ENCODE measurements around the gene YWHAH.

The YWHAH gene

DNA sequence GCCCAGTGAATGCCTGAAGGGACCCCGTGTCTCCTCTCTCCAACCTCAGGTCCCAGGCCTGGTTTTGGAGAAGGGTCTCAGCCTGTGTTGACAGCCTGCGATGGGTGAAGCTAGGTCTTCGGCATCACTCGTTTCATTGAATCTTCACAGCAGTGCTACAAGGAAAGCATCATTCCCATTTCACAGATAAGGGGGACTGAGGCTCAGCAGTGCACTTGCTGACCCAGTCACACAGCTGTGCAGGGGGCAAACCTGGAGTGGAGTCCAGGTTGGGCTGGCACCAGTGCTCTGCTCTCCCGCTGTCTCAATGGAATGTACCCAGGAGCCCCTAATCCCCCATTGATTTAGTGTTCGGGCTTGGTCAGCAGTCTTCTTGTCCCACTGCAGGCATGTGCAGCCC is 10.9 kb upstream of the YWHAH start:
- DNase-seq: no peak
- ATAC-seq (replicated peaks): no peak
- peaks cover 5% of the 10 kb centered on the region in 2 donors for H3K27me3 Mint-ChIP-seq
- no peak overlapping the region for H3K4me3 Mint-ChIP-seq
- no peak overlapping the region for H3K27ac Mint-ChIP-seq
- H3K36me3 Mint-ChIP-seq: no peaks in the 10 kb centered on the region
- no peaks in the 10 kb centered on the region for H3K9me3 Mint-ChIP-seq
- H3K4me1 Mint-ChIP-seq: no peaks in the 10 kb centered on the region

GRCh38 chr22:31933816-31934482 is 10.4 kb upstream of the YWHAH start:
- H3K4me3 Mint-ChIP-seq: no peak overlapping the region
- no peak overlapping the region for H3K27ac Mint-ChIP-seq
- no peak for DNase-seq
- ATAC-seq (replicated peaks): no peak
- no peaks in the 10 kb centered on the region for H3K36me3 Mint-ChIP-seq
- H3K27me3 Mint-ChIP-seq: peaks cover 3% of the 10 kb centered on the region in 2 donors
- H3K4me1 Mint-ChIP-seq: no peaks in the 10 kb centered on the region
- H3K9me3 Mint-ChIP-seq: no peaks in the 10 kb centered on the region

DNA sequence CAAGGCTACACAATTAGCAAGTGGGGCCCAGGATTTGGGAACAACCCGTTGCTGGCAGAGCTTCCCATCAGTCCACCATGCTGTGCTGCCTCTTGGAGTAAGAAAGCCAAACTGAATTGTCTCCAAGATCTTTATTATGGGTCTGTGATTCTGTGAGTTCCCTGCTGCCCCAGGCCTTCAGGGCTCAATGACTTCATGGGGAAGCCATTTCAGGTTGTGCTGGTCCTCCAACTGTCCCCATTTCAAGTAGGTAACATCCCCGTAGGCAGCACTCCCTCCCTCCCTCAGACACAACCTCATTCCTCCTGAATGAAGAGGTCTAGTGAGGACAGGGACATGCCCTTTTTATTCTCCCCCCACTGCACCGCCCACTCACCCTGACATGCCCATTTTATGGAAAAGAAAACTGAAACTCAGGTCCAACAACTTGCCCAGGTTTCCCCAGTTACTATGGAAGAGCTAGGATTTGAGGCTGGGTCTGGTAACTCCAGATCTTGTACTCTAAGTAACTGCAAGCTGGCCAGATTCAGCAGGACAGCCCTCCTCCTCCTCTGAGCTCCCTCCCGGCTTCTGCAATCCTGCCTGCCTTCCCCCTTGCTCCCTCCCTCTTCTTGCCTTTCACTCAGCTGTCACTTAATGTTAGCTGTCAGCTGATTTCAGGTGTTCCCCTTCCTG is 8.2 kb upstream of the YWHAH start:
- Mint-ChIP-seq H3K27me3 (no peaks in the 10 kb centered on the region), H3K9me3 (no peaks in the 10 kb centered on the region), H3K4me3 (no peak overlapping the region), H3K36me3 (no peaks in the 10 kb centered on the region), H3K4me1 (no peaks in the 10 kb centered on the region), H3K27ac (no peak overlapping the region)
- ATAC-seq (replicated peaks): no peak
- no peak for DNase-seq

- H3K27ac Mint-ChIP-seq: no peak overlapping the region
- no peaks in the 10 kb centered on the region for H3K27me3 Mint-ChIP-seq
- no peaks in the 10 kb centered on the region for H3K36me3 Mint-ChIP-seq
- no peaks in the 10 kb centered on the region for H3K9me3 Mint-ChIP-seq
- H3K4me1 Mint-ChIP-seq: peaks cover 0 to 4% of the 10 kb centered on the region in 2 donors
- H3K4me3 Mint-ChIP-seq: no peak overlapping the region
- DNase-seq: no peak
- ATAC-seq (replicated peaks): no peak
Observed at GRCh38 chr22:31937341-31937740, 7.0 kb upstream of the YWHAH start.

DNA sequence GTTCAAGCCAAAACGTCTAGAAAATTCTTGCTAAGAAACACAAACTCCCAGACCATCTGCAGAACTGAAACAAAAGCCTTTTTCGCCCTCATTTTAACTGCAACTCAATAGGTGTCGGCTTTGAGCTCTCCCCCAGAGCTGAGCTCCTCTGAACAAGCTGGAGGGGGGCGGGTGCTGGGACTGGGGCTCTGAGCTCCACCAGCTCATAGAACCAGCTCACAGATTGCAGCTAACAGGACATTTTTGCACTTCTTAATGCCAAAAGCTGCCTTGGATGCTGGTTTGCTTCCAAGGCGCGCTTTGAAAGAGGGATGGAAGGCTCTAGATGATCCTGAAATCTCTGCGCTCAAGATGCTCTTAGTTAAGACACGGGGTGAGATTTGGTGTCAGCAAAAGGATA is 6.0 kb upstream of the YWHAH start:
- no peaks in the 10 kb centered on the region for H3K9me3 Mint-ChIP-seq
- no peak overlapping the region for H3K4me3 Mint-ChIP-seq
- ATAC-seq (replicated peaks) (no peak), DNase-seq (no peak)
- no peaks in the 10 kb centered on the region for H3K36me3 Mint-ChIP-seq
- no peaks in the 10 kb centered on the region for H3K27me3 Mint-ChIP-seq
- H3K27ac Mint-ChIP-seq: no peak overlapping the region
- peaks cover 3 to 13% of the 10 kb centered on the region in 2 donors for H3K4me1 Mint-ChIP-seq

GRCh38 chr22:31940506-31940905 is 3.8 kb upstream of the YWHAH start:
- Mint-ChIP-seq H3K9me3 (no peaks in the 10 kb centered on the region), H3K36me3 (no peaks in the 10 kb centered on the region), H3K4me1 (peaks cover 7 to 23% of the 10 kb centered on the region in 2 donors), H3K27me3 (no peaks in the 10 kb centered on the region), H3K4me3 (no peak overlapping the region), H3K27ac (no peak overlapping the region)
- no peak for DNase-seq
- no peak for ATAC-seq (replicated peaks)

DNA sequence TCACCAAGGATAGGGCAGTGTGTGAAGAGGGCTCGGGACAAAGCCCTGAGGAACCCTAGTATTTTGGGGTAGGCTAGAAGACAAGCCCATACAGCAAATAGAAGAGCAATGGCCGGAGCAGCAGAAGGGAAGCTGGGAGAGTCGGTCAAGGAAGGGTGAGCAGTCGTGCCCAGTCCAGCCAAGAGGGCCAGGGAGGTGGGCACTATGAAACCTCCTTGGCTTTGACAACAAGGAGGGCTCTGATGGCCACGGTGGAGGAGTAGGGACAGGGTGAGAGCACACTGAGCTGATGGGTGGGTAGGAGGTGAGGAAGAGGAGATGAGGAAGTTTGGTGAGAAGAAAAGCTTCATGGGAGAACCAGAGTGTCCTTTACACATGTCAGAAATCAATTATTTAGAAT is 2.2 kb upstream of the YWHAH start:
- H3K4me3 Mint-ChIP-seq: no peak overlapping the region
- no peak for DNase-seq
- peak overlapping the region; percentile 56 for H3K27ac Mint-ChIP-seq
- ATAC-seq (replicated peaks): no peak
- H3K27me3 Mint-ChIP-seq: no peaks in the 10 kb centered on the region
- no peaks in the 10 kb centered on the region for H3K36me3 Mint-ChIP-seq
- H3K9me3 Mint-ChIP-seq: no peaks in the 10 kb centered on the region
- H3K4me1 Mint-ChIP-seq: peaks cover 8 to 25% of the 10 kb centered on the region in 2 donors

GRCh38 chr22:31943206-31943977 is 943 bp upstream of the YWHAH start:
- Mint-ChIP-seq H3K4me3 (no peak overlapping the region), H3K4me1 (peaks cover 12 to 30% of the 10 kb centered on the region in 2 donors), H3K27ac (peak overlapping the region; percentile 93), H3K9me3 (no peaks in the 10 kb centered on the region), H3K27me3 (no peaks in the 10 kb centered on the region), H3K36me3 (peaks cover 3 to 8% of the 10 kb centered on the region in 2 donors)
- DNase-seq (no peak), ATAC-seq (replicated peaks) (no peak)

DNA sequence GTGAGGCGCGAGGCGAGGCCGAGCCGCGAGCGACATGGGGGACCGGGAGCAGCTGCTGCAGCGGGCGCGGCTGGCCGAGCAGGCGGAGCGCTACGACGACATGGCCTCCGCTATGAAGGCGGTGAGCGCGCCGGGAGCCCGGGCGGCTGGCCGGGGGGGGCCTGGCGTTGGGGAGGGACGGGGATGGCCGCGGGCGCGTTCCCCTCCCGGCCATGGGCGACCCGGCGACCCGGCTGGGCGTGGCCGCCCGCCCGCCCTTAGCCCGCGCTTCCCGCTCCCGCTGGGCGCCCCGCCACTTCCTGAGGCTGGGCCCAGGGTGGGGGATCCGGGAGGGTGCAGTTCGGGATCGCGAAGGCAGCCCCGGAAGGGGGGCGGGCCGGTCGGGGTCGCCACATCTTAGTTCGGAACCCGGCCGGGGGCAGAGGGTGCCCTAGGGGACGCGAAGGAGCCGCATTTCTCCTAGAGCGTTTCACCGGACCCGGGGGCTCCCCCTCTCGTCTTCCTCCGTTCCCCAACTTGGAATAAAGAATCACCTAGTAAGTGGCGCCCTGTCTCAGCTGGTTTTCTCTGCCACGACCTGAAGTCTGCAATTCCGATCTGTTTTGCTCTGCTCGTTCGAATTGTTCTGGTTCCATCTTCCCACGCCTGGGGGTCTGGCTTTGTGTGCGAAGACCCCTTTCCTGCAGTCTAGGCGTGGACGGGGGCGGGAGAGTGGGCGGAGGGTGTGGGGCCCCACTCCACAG is 536 bp downstream of the YWHAH start:
- ATAC-seq (replicated peaks) (peak; percentile 26 to 29), DNase-seq (no peak)
- Mint-ChIP-seq H3K27me3 (no peaks in the 10 kb centered on the region), H3K9me3 (no peaks in the 10 kb centered on the region), H3K36me3 (peaks cover 3 to 8% of the 10 kb centered on the region in 2 donors), H3K4me3 (no peak overlapping the region), H3K27ac (no peak overlapping the region), H3K4me1 (peaks cover 12 to 30% of the 10 kb centered on the region in 2 donors)

GRCh38 chr22:31945443-31945855 is 1.1 kb downstream of the YWHAH start:
- ATAC-seq (replicated peaks) (no peak), DNase-seq (no peak)
- Mint-ChIP-seq H3K4me1 (peaks cover 14 to 30% of the 10 kb centered on the region in 2 donors), H3K9me3 (no peaks in the 10 kb centered on the region), H3K27ac (no peak overlapping the region), H3K27me3 (no peaks in the 10 kb centered on the region), H3K4me3 (no peak overlapping the region), H3K36me3 (peaks cover 6 to 11% of the 10 kb centered on the region in 2 donors)

DNA sequence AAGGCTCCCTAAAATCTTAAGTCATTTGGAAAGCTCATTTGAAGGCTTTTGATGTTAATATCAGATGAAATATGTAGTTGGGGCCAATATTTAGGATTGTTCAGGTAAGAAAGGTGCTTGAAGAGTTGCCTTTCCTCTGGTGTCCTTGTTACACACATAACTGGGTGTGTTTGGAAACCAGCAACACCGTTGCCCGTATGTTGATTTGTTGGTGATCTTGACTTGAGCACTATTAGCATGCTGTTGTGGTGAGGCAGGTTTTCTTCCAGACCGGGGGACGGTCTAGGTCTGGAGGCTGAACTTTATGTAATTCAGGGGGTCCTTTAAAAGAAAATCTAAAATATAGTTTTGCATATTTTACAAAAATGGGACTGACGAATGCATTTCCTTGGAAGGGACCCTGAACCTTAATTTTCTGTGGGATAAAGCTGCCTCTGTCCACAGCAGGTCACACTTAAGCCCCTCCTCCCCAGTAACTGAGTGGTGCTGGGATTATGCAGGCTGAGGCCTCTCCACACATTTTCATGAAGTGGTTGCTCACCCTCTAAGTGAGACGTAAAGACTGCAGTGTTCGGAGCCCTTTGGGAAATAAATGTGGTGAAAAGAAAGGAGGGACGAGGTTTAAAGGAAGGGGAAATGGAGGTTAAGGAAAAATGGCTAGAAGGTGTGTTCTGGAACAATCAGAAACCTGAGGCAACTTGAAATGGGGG is 1.8 kb downstream of the YWHAH start:
- Mint-ChIP-seq H3K4me3 (no peak overlapping the region), H3K27me3 (no peaks in the 10 kb centered on the region), H3K9me3 (no peaks in the 10 kb centered on the region), H3K27ac (no peak overlapping the region), H3K36me3 (peaks cover 13 to 17% of the 10 kb centered on the region in 2 donors), H3K4me1 (peaks cover 16 to 34% of the 10 kb centered on the region in 2 donors)
- DNase-seq (no peak), ATAC-seq (replicated peaks) (no peak)

DNA sequence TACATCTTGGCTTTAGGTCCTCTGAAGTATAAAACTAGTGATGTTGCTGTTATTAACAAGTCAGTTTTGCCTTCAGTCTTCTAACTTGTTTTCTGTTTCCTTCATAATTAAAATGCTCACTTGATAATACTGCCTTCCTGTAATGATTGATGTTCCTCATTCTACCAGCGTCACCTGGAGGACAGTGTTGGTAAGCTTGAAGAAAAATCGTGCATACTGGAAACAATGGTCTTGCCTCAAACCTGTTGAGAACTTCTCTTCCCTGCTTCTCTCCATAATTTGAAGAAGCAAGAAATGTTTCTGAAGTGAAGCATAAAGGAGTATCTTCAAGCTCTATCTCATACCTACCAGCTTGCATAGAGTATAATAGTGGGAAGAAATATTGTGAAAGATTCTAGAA is 3.0 kb downstream of the YWHAH start:
- DNase-seq: no peak
- peaks cover 26 to 42% of the 10 kb centered on the region in 2 donors for H3K4me1 Mint-ChIP-seq
- H3K4me3 Mint-ChIP-seq: no peak overlapping the region
- H3K9me3 Mint-ChIP-seq: no peaks in the 10 kb centered on the region
- no peaks in the 10 kb centered on the region for H3K27me3 Mint-ChIP-seq
- peak overlapping the region; percentile 51 for H3K27ac Mint-ChIP-seq
- H3K36me3 Mint-ChIP-seq: peaks cover 20 to 24% of the 10 kb centered on the region in 2 donors
- no peak for ATAC-seq (replicated peaks)

DNA sequence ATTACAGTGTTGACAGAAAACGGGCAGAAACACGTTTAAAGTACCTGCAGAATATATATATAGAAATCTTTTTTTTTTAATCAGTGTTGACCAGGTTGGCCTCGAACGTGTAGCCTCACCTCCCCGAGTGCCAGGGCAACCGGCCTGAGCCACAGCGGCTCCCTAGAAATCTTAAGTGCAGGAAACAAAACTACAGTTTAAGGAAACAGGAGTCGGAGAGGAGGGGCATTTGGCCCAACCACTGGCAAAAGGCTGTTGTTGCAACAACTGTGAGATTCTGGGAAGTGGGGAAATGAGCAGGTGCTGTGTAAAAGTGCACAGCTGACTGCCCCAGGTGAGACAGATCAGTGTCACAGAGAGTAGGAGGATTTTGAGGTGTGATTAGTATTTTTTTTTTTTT is 3.7 kb downstream of the YWHAH start:
- no peak overlapping the region for H3K27ac Mint-ChIP-seq
- H3K4me3 Mint-ChIP-seq: no peak overlapping the region
- peaks cover 20 to 24% of the 10 kb centered on the region in 2 donors for H3K36me3 Mint-ChIP-seq
- H3K9me3 Mint-ChIP-seq: no peaks in the 10 kb centered on the region
- DNase-seq (no peak), ATAC-seq (replicated peaks) (no peak)
- H3K4me1 Mint-ChIP-seq: peaks cover 26 to 37% of the 10 kb centered on the region in 2 donors
- no peaks in the 10 kb centered on the region for H3K27me3 Mint-ChIP-seq

GRCh38 chr22:31950226-31950625 is 5.9 kb downstream of the YWHAH start:
- peaks cover 22 to 39% of the 10 kb centered on the region in 2 donors for H3K36me3 Mint-ChIP-seq
- peaks cover 31 to 46% of the 10 kb centered on the region in 2 donors for H3K4me1 Mint-ChIP-seq
- no peaks in the 10 kb centered on the region for H3K27me3 Mint-ChIP-seq
- no peaks in the 10 kb centered on the region for H3K9me3 Mint-ChIP-seq
- ATAC-seq (replicated peaks): no peak
- no peak for DNase-seq
- H3K4me3 Mint-ChIP-seq: no peak overlapping the region
- no peak overlapping the region for H3K27ac Mint-ChIP-seq

All from stimulated activated naive B cell treated with anti-CD40 and anti-IgM and Interleukin-4, amounts not matched to agents 10 μg/mL and 1 μg/mL and 100 μg/mL, for 72 hours (primary cell).